HG03045 (cell line): ENCODE results near the gene MLLT3.

Experiments
- ATAC-seq: cut with Tn5 transposase; IDR thresholded peaks from one replicate; pipeline ENCODE4 v1.9.1; 2021; ENCODE audit warnings: mild to moderate bottlenecking, moderate library complexity; ENCODE audit not compliant: unreplicated experiment

The MLLT3 gene

GRCh38 chr9:20524776-20525175 is 97.5 kb downstream of the MLLT3 start:
- ATAC-seq, result no peak

GRCh38 chr9:20518737-20519136 is 103.6 kb downstream of the MLLT3 start:
- ATAC-seq, result no peak

GRCh38 chr9:20513126-20513913 is 109.0 kb downstream of the MLLT3 start:
- no peak for ATAC-seq

GRCh38 chr9:20512636-20513035 is 109.7 kb downstream of the MLLT3 start:
- ATAC-seq, result no peak

GRCh38 chr9:20512106-20512505 is 110.2 kb downstream of the MLLT3 start:
- ATAC-seq, result no peak

GRCh38 chr9:20511686-20512085 is 110.6 kb downstream of the MLLT3 start:
- ATAC-seq, result no peak

- ATAC-seq, result no peak
Measured at GRCh38 chr9:20509466-20509865, 112.8 kb downstream of the MLLT3 start.

GRCh38 chr9:20508242-20508641 is 114.1 kb downstream of the MLLT3 start:
- peak; percentile 70 for ATAC-seq

- ATAC-seq, result no peak
Measured at GRCh38 chr9:20507431-20507830, 114.9 kb downstream of the MLLT3 start.

GRCh38 chr9:20506099-20506900 is 116.0 kb downstream of the MLLT3 start:
- ATAC-seq, result no peak

GRCh38 chr9:20505574-20505973 is 116.7 kb downstream of the MLLT3 start:
- no peak for ATAC-seq

- no peak for ATAC-seq
Measured at GRCh38 chr9:20504930-20505329, 117.4 kb downstream of the MLLT3 start.

- no peak for ATAC-seq
Measured at GRCh38 chr9:20500101-20500500, 122.2 kb downstream of the MLLT3 start.

- ATAC-seq, result no peak
Measured at GRCh38 chr9:20499013-20499412, 123.3 kb downstream of the MLLT3 start.

- ATAC-seq, result no peak
Measured at GRCh38 chr9:20496328-20496727, 126.0 kb downstream of the MLLT3 start.

GRCh38 chr9:20495098-20495497 is 127.2 kb downstream of the MLLT3 start:
- no peak for ATAC-seq

GRCh38 chr9:20494035-20494434 is 128.3 kb downstream of the MLLT3 start:
- ATAC-seq, result no peak

- ATAC-seq, result no peak
Measured at GRCh38 chr9:20492772-20493171, 129.5 kb downstream of the MLLT3 start.

- ATAC-seq, result no peak
Measured at GRCh38 chr9:20491612-20492011, 130.7 kb downstream of the MLLT3 start.

- no peak for ATAC-seq
Measured at GRCh38 chr9:20490246-20490834, 132.0 kb downstream of the MLLT3 start.

GRCh38 chr9:20488691-20489090 is 133.6 kb downstream of the MLLT3 start:
- ATAC-seq, result no peak

- no peak for ATAC-seq
Measured at GRCh38 chr9:20486552-20486951, 135.7 kb downstream of the MLLT3 start.
